Measurements from ENCODE around the gene USP17L13.
"Not testable (repeated sequence)": the region's sequence is repeated elsewhere in the genome, so short reads cannot be mapped to it uniquely, and the experiment has no call there.

USP17L13 gene, protein sequence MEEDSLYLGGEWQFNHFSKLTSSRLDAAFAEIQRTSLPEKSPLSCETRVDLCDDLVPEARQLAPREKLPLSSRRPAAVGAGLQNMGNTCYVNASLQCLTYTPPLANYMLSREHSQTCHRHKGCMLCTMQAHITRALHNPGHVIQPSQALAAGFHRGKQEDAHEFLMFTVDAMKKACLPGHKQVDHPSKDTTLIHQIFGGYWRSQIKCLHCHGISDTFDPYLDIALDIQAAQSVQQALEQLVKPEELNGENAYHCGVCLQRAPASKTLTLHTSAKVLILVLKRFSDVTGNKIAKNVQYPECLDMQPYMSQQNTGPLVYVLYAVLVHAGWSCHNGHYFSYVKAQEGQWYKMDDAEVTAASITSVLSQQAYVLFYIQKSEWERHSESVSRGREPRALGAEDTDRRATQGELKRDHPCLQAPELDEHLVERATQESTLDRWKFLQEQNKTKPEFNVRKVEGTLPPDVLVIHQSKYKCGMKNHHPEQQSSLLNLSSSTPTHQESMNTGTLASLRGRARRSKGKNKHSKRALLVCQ

DNA sequence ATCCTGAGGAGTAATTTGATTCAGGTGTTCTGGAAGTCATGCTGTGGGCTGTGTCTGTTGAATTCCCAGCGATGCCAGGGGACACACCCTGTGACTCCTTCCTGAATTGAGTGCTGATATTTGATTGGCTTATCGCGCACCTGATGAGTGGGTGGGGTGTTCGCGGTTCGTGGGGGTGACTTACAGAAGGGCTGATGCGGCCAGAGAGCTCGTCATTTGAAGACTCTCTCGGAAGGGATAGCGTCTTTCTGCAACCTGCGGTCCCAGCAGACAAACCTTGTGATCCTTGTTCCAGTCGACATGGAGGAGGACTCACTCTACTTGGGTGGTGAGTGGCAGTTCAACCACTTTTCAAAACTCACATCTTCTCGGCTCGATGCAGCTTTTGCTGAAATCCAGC, at the start of gene USP17L13:
Gene USP17L13 (plus strand): TSS at position 301 of the 400 bp plus-strand sequence. CDS start 0 bp downstream, at position 301.
- DNase-seq = not testable (repeated sequence)

DNA sequence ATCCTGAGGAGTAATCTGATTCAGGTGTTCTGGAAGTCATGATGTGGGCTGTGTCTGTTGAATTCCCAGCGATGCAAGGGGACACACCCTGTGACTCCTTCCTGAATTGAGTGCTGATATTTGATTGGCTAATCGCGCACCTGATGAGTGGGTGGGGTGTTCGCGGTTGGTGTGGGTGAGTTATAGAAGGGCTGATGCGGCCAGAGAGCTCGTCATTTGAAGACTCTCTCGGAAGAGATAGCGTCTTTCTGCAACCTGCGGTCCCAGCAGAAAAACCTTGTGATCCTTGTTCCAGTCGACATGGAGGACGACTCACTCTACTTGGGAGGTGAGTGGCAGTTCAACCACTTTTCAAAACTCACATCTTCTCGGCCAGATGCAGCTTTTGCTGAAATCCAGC, 14.3 kb upstream of the USP17L13 start, which contains the start of gene USP17L10:
Gene USP17L10 (plus strand): TSS at position 301 of the 400 bp plus-strand sequence. CDS start 0 bp downstream, at position 301.
- not testable (repeated sequence) for DNase-seq

DNA sequence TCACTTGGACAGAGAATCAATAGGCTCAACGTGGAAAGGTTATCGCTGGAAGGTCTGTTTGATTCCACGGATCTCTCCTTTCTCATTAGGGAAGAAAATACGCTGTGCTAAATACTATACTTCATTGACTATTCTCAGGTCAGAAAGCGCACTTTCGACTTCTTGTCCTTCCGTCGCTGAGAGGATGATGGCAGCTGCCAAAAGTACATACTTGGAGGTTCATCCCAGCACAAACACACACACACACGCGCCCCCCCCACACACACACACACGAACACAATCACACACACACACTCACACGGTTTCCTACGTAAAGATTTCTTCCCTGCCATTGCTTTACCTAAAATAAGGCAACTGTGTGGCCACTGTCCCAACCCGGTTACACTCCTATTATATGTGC, 10.0 kb upstream of the USP17L13 start:
- DNase-seq = not testable (repeated sequence)

DNA sequence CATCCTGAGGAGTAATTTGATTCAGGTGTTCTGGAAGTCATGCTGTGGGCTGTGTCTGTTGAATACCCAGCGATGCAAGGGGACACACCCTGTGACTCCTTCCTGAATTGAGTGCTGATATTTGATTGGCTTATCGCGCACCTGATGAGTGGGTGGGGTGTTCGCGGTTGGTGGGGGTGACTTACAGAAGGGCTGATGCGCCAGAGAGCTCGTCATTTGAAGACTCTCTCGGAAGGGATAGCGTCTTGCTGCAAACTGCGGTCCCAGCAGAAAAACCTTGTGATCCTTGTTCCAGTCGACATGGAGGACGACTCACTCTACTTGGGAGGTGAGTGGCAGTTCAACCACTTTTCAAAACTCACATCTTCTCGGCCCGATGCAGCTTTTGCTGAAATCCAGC, 9.6 kb upstream of the USP17L13 start, which contains the start of gene USP17L11:
Gene USP17L11 (plus strand): TSS at position 301 of the 400 bp plus-strand sequence. CDS start 0 bp downstream, at position 301.
- not testable (repeated sequence) for DNase-seq

DNA sequence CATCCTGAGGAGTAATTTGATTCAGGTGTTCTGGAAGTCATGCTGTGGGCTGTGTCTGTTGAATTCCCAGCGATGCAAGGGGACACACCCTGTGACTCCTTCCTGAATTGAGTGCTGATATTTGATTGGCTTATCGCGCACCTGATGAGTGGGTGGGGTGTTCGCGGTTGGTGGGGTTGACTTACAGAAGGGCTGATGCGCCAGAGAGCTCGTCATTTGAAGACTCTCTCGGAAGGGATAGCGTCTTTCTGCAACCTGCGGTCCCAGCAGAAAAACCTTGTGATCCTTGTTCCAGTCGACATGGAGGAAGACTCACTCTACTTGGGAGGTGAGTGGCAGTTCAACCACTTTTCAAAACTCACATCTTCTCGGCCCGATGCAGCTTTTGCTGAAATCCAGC, 4.8 kb upstream of the USP17L13 start, which contains the start of gene USP17L12:
Gene USP17L12 (plus strand): TSS at position 301 of the 400 bp plus-strand sequence. CDS start 0 bp downstream, at position 301.
- not testable (repeated sequence) for DNase-seq

DNA sequence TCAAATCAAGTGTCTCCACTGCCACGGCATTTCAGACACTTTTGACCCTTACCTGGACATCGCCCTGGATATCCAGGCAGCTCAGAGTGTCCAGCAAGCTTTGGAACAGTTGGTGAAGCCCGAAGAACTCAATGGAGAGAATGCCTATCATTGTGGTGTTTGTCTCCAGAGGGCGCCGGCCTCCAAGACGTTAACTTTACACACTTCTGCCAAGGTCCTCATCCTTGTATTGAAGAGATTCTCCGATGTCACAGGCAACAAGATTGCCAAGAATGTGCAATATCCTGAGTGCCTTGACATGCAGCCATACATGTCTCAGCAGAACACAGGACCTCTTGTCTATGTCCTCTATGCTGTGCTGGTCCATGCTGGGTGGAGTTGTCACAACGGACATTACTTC, 5.6 kb downstream of the USP17L13 start:
- not testable (repeated sequence) for DNase-seq

DNA sequence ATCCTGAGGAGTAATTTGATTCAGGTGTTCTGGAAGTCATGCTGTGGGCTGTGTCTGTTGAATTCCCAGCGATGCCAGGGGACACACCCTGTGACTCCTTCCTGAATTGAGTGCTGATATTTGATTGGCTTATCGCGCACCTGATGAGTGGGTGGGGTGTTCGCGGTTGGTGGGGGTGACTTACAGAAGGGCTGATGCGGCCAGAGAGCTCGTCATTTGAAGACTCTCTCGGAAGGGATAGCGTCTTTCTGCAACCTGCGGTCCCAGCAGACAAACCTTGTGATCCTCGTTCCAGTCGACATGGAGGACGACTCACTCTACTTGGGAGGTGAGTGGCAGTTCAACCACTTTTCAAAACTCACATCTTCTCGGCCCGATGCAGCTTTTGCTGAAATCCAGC, 9.4 kb downstream of the USP17L13 start, which contains the start of gene USP17L15:
Gene USP17L15 (plus strand): TSS at position 301 of the 400 bp plus-strand sequence. CDS start 0 bp downstream, at position 301.
- DNase-seq = not testable (repeated sequence)

DNA sequence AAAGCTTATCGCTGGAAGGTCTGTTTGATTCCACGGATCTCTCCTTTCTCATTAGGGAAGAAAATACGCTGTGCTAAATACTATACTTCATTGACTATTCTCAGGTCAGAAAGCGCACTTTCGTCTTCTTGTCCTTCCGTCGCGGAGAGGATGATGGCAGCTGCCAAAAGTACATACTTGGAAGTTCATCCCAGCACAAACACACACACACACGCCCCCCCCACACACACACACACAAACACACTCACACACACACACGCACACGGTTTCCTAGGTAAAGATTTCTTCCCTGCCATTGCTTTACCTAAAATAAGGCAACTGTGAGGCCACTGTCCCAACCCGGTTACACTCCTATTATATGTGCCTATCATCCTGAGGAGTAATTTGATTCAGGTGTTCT, 13.8 kb downstream of the USP17L13 start:
- DNase-seq = not testable (repeated sequence)

DNA sequence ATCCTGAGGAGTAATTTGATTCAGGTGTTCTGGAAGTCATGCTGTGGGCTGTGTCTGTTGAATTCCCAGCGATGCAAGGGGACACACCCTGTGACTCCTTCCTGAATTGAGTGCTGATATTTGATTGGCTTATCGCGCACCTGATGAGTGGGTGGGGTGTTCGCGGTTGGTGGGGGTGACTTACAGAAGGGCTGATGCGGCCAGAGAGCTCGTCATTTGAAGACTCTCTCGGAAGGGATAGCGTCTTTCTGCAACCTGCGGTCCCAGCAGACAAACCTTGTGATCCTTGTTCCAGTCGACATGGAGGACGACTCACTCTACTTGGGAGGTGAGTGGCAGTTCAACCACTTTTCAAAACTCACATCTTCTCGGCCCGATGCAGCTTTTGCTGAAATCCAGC, 18.9 kb downstream of the USP17L13 start, which contains the start of gene USP17L17:
Gene USP17L17 (plus strand): TSS at position 301 of the 400 bp plus-strand sequence. CDS start 0 bp downstream, at position 301.
- not testable (repeated sequence) for DNase-seq

DNA sequence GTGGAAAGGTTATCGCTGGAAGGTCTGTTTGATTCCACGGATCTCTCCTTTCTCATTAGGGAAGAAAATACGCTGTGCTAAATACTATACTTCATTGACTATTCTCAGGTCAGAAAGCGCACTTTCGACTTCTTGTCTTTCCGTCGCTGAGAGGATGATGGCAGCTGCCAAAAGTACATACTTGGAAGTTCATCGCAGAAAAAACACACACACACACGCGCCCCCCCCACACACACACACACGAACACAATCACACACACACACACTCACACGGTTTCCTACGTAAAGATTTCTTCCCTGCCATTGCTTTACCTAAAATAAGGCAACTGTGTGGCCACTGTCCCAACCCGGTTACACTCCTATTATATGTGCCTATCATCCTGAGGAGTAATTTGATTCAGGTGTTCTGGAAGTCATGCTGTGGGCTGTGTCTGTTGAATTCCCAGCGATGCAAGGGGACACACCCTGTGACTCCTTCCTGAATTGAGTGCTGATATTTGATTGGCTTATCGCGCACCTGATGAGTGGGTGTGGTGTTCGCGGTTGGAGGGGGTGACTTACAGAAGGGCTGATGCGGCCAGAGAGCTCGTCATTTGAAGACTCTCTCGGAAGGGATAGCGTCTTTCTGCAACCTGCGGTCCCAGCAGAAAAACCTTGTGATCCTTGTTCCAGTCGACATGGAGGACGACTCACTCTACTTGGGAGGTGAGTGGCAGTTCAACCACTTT, 23.4 kb downstream of the USP17L13 start, which contains the start of gene USP17L18:
Gene USP17L18 (plus strand): TSS at position 678 of the 728 bp plus-strand sequence. CDS start 0 bp downstream, at position 678.
- not testable (repeated sequence) for DNase-seq

DNA sequence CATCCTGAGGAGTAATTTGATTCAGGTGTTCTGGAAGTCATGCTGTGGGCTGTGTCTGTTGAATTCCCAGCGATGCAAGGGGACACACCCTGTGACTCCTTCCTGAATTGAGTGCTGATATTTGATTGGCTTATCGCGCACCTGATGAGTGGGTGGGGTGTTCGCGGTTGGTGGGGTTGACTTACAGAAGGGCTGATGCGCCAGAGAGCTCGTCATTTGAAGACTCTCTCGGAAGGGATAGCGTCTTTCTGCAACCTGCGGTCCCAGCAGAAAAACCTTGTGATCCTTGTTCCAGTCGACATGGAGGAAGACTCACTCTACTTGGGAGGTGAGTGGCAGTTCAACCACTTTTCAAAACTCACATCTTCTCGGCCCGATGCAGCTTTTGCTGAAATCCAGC, 28.4 kb downstream of the USP17L13 start, which contains the start of gene USP17L19:
Gene USP17L19 (plus strand): TSS at position 301 of the 400 bp plus-strand sequence. CDS start 0 bp downstream, at position 301.
- DNase-seq = not testable (repeated sequence)

DNA sequence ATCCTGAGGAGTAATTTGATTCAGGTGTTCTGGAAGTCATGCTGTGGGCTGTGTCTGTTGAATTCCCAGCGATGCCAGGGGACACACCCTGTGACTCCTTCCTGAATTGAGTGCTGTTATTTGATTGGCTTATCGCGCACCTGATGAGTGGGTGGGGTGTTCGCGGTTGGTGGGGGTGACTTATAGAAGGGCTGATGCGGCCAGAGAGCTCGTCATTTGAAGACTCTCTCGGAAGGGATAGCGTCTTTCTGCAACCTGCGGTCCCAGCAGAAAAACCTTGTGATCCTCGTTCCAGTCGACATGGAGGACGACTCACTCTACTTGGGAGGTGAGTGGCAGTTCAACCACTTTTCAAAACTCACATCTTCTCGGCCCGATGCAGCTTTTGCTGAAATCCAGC, 33.1 kb downstream of the USP17L13 start, which contains the start of gene USP17L20:
Gene USP17L20 (plus strand): TSS at position 301 of the 400 bp plus-strand sequence. CDS start 0 bp downstream, at position 301.
- not testable (repeated sequence) for DNase-seq

DNA sequence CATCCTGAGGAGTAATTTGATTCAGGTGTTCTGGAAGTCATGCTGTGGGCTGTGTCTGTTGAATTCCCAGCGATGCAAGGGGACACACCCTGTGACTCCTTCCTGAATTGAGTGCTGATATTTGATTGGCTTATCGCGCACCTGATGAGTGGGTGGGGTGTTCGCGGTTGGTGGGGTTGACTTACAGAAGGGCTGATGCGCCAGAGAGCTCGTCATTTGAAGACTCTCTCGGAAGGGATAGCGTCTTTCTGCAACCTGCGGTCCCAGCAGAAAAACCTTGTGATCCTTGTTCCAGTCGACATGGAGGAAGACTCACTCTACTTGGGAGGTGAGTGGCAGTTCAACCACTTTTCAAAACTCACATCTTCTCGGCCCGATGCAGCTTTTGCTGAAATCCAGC, 37.9 kb downstream of the USP17L13 start, which contains the start of gene USP17L21:
Gene USP17L21 (plus strand): TSS at position 301 of the 400 bp plus-strand sequence. CDS start 0 bp downstream, at position 301.
- DNase-seq = not testable (repeated sequence)

DNA sequence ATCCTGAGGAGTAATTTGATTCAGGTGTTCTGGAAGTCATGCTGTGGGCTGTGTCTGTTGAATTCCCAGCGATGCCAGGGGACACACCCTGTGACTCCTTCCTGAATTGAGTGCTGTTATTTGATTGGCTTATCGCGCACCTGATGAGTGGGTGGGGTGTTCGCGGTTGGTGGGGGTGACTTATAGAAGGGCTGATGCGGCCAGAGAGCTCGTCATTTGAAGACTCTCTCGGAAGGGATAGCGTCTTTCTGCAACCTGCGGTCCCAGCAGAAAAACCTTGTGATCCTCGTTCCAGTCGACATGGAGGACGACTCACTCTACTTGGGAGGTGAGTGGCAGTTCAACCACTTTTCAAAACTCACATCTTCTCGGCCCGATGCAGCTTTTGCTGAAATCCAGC, 42.6 kb downstream of the USP17L13 start, which contains the start of gene USP17L22:
Gene USP17L22 (plus strand): TSS at position 301 of the 400 bp plus-strand sequence. CDS start 0 bp downstream, at position 301.
- DNase-seq = not testable (repeated sequence)

DNA sequence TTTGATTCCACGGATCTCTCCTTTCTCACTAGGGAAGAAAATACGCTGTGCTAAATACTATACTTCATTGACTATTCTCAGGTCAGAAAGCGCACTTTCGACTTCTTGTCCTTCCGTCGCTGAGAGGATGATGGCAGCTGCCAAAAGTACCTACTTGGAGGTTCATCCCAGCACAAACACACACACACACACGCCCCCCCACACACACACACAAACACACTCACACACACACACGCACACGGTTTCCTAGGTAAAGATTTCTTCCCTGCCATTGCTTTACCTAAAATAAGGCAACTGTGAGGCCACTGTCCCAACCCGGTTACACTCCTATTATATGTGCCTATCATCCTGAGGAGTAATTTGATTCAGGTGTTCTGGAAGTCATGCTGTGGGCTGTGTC, 47.0 kb downstream of the USP17L13 start:
- peak; percentile 18 for DNase-seq
